Muscle of leg (tissue), 11 donors: ENCODE data around the gene TEX28. TPM values are rescaled to one million over a fixed set of nuclear protein-coding genes. Genes with fewer than 3 reads are reported as not detected.

Source experiments
- DNase-seq: peaks from one replicate; pipeline ENCODE4 v3.0.0; 2013
- H3K27ac ChIP-seq: one replicate; pipeline ENCODE4 v1.5.1; 2013; ENCODE audit warnings: mild to moderate bottlenecking, low read length, control low read depth
- H3K27me3 ChIP-seq: one replicate; pipeline ENCODE4 v1.6.1; 2013; ENCODE audit warnings: low read length; ENCODE audit not compliant: control insufficient read depth, insufficient read depth
- H3K36me3 ChIP-seq: one replicate; pipeline ENCODE4 v1.6.1; 2013; ENCODE audit warnings: low read length; ENCODE audit not compliant: control insufficient read depth, insufficient read depth
- H3K4me1 ChIP-seq: one replicate; pipeline ENCODE4 v1.6.1; 2013; ENCODE audit warnings: low read length; ENCODE audit not compliant: control insufficient read depth, insufficient read depth
- H3K4me3 ChIP-seq: one replicate; pipeline ENCODE4 v1.5.1; 2013; ENCODE audit warnings: low read length, control low read depth
- H3K9me3 ChIP-seq: replicated peaks from 2 replicates; pipeline ENCODE4 v1.6.1; 2013; ENCODE audit warnings: low read depth, low read length; ENCODE audit not compliant: control insufficient read depth
- WGBS: methylation state at CpG from one replicate; pipeline ENCODE4 v1.1.5; 2013; ENCODE audit warnings: missing lambda C conversion rate; ENCODE audit not compliant: insufficient coverage; 5-methylcytosine and 5-hydroxymethylcytosine counted together
- polyA plus RNA-seq, 8 donors: library from polyadenylated mRNA; unstranded; fragments of 120-200 nt; gene quantifications; one replicate each; pipeline versions ENCODE4 v1.2.1 to v1.2.3, GENCODE V29; 2013; ENCODE audit warnings: inconsistent platforms in 1 of 8, low replicate concordance in 1 of 8; ENCODE audit not compliant: insufficient read length in 8 of 8, insufficient read depth in 1 of 8
- total RNA-seq: library from RNA; stranded (reverse); fragments of 120-200 nt; gene quantifications from one replicate; pipeline ENCODE4 v1.2.4, GENCODE V29; 2013

Gene TEX28
- total and polyA plus RNA-seq, 9 donors: not detected

DNA sequence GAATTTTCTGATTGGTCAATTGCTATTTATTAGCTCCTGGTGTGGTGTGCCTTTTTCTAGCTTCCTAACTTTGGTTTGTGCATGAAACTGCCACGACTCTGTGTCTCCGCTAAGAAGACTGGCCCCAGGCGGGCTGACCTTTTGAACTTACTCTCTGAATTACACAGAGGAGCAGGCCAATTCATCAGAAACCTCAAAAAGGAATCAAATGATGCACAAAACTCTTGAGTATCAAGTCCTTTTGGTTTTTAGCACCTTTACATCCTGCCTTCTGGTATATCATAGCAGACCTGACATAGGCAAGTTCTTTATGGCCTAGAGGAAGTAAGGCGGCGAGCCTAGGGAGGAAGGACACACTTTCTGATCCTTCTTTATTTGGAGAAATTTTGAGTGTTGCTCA lies 18.2 kb upstream of the TEX28 start:
- Histone ChIP-seq H3K9me3 (no peaks in the 10 kb centered on the region), H3K4me1 (peaks cover 2% of the 10 kb centered on the region), H3K4me3 (no peak overlapping the region), H3K36me3 (no peaks in the 10 kb centered on the region), H3K27me3 (peaks cover 3% of the 10 kb centered on the region), H3K27ac (no peak overlapping the region)
- no peak for DNase-seq
- WGBS: 76% methylated on average over 3 of the region's 5 CpGs

DNA sequence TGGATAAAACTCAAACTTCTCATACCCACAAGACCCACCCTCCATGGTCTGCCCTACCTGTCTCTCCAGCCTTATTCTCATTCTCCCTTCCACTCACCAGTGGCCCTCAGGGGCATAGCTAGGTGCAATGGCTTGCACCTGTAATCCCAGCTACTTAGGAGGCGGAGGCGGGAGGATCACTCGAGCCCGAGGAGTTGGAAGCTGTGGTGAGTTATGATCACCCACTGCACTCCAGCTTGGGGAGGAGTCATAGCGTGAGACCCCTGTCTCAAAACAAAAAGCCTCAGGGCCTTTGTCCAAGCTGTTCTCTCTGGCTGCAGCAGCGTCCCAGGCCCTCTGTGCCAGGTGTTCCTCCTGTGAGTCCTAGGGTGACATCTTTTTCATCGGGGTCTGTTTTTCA lies 17.2 kb upstream of the TEX28 start:
- Histone ChIP-seq H3K27me3 (peaks cover 3% of the 10 kb centered on the region), H3K36me3 (no peaks in the 10 kb centered on the region), H3K4me3 (no peak overlapping the region), H3K4me1 (no peaks in the 10 kb centered on the region), H3K9me3 (no peaks in the 10 kb centered on the region), H3K27ac (no peak overlapping the region)
- WGBS: 100% methylated on average over 2 of the region's 7 CpGs
- no peak for DNase-seq

DNA sequence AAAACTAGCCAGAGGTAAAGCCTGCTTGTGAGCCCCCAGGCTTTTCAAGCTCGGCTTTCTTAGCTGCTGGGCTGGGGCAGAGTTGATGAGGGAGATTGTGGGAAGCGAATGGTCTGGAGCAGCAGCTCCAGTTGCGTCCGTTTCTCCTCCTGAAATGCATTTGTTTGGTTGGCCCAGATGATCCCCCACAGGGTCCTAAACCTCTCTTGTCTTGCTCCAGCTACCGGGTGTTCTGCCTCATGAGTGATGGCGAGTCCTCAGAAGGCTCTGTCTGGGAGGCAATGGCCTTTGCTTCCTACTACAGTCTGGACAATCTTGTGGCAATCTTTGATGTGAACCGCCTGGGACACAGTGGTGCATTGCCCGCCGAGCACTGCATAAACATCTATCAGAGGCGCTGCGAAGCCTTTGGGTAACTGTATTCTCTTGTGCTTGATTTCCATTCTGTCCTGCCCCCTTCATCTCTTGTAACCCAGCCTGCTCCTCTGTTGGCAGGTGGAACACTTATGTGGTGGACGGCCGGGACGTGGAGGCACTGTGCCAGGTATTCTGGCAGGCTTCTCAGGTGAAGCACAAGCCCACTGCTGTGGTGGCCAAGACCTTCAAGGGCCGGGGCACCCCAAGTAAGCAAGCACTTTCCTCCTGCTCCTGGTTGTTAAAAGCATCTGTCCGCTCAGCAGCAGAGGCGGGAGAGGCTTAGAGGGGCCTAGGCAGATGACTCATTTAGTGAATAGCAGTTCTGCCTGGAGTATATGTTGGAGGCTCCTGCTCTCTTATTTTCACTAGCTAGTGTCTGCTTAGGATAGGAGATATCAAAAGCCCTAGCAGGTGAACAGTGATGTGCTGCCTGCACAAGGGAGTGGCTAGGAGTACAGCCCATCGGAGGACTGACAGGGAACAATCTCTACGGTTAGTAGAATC lies 16.0 kb upstream of the TEX28 start:
- H3K27ac ChIP-seq: no peak overlapping the region
- no peak for DNase-seq
- 69% methylated on average over 13 of the region's 19 CpGs for WGBS

DNA sequence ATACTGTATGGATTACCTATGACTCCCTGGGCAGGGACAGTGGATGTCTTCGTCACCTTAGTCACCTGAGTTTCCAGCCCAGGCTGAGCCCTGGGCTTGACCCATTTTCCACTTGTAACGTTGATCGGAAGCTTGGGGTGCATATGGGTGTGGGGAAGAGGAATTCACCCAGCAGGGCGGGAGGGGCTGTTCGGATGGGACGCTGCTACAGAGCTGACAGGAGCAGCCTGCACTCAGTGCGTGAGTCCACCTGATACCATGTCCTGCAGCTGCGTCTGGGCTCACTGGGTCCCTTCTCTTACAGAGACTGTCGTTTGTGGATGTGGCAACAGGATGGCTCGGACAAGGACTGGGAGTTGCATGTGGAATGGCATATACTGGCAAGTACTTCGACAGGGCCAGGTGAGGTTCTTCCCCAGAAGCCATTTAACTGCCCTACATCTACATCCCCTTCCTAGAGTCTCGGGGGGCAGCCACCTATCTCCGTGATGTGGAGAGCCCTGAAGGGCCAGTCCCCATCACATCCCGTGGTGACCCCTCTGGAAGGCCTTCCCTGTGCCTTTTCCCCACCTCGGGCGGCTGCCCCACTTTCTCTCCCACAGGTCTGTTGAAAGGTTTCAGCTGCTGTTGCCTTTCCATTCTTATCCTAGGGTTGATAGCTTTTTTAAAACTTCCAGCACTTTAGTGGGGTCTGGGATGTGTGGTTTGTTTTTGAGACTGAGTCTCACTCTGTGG lies 14.3 kb upstream of the TEX28 start:
- H3K9me3 ChIP-seq: no peaks in the 10 kb centered on the region
- H3K4me1 ChIP-seq: no peaks in the 10 kb centered on the region
- 75% methylated on average over 9 of the region's 16 CpGs for WGBS
- no peak overlapping the region for H3K27ac ChIP-seq
- no peak overlapping the region for H3K4me3 ChIP-seq
- no peaks in the 10 kb centered on the region for H3K27me3 ChIP-seq
- H3K36me3 ChIP-seq: no peaks in the 10 kb centered on the region
- no peak for DNase-seq

More for the DNA sequence above, 16.0 kb upstream of the TEX28 start:
- Histone ChIP-seq H3K9me3 (no peaks in the 10 kb centered on the region), H3K4me3 (no peak overlapping the region), H3K27me3 (peaks cover 3% of the 10 kb centered on the region), H3K36me3 (no peaks in the 10 kb centered on the region), H3K4me1 (no peaks in the 10 kb centered on the region)

DNA sequence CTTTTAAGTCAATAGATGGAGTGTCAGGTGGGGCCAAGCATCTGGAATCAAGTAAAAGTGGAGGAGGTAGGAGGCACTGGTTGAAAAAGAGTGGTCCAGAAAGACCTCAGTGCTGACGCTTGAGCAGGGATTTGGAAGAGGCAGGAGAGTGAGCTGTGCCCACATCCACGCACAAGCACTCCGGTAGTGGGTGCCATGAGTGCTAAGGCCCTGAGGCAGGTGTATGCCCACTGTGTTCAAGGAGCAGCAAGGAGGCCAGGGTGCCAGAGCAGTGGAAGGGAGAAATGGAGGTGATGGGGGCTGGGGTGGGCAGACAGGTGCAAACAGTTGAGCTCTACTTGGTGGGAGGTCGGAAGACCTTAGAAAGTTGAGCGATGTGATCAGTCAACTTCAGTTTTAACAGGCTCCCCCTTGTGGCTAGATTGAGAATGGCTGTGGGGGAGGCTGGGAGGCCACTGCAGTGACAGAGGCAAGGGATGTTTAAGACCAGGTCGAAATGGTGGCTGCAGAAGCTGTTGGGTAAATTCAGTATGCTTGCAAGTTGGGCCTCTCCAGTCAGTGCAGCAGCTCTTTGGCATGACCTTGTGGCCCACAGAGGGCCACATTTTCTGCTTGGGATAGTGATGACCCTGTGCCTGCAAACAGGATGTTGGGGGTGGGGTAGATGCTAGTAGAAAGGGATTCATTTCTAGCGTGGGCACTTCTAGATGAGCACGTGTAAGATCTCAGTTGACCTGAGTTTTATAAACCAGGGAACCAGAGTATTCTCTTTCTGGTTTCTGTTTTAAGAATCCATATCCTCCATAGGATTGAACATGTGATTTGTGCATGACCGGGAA lies 13.4 kb upstream of the TEX28 start:
- H3K27ac ChIP-seq: no peak overlapping the region
- DNase-seq: peak; percentile 54
- H3K4me1 ChIP-seq: no peaks in the 10 kb centered on the region
- no peaks in the 10 kb centered on the region for H3K27me3 ChIP-seq
- no peaks in the 10 kb centered on the region for H3K36me3 ChIP-seq
- 62% methylated on average over 7 of the region's 9 CpGs for WGBS
- H3K9me3 ChIP-seq: no peaks in the 10 kb centered on the region
- H3K4me3 ChIP-seq: no peak overlapping the region

DNA sequence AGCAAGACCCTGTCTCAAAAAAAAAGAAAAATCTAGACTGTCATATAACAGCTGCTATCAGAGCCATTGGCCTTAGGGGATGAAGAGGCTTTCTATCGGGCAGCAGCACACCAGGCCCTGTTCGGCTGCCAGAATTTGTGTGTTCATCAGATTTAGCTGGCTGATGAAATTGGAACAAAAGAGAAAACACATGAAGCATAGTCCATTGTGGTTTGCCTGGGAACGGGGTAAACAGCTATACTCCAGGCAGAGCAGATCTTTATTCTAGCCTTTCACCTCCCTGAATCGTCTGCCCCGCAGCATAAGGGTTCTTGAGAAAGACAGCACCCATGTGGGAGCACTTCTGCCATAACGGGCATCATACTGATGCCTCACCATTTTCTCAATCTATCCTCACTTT lies 12.3 kb upstream of the TEX28 start:
- Histone ChIP-seq H3K27ac (no peak overlapping the region), H3K27me3 (no peaks in the 10 kb centered on the region), H3K4me3 (no peak overlapping the region), H3K9me3 (no peaks in the 10 kb centered on the region), H3K36me3 (no peaks in the 10 kb centered on the region), H3K4me1 (no peaks in the 10 kb centered on the region)
- 65% methylated on average over 4 of the region's 6 CpGs for WGBS
- peak; percentile 55 for DNase-seq

DNA sequence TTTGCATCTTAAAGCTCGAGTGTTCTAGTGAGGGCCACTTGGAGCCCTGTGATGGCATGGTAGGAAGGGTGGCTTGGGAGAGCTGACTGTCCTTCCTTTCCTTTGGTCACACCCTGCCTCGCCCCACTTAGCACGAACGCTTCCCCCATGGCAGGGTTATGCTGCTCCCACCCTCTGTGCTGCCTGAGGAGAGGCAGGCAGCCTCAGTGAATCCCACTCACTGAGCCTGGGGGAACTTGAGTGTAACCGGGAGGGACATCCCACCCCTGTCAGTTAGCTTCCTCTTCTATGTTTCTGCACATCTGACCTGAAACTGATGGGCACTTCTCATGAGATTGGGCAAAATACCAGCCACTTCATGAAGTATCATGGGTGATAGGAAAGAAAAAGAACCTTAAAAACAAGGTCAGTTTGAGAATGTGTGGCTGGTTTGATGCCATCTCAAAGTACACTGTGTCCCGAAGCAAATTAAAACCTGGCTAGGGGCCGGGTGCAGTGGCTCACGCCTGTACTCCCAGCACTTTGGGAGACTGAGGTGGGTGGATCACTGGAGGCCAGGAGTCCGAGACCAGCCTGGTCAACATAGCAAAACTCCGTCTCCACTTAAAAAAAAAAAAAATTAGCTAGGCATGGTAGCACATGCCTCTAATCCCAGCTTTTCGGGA lies 10.7 kb upstream of the TEX28 start:
- Histone ChIP-seq H3K4me3 (no peak overlapping the region), H3K27ac (no peak overlapping the region), H3K36me3 (no peaks in the 10 kb centered on the region), H3K4me1 (no peaks in the 10 kb centered on the region), H3K9me3 (no peaks in the 10 kb centered on the region), H3K27me3 (no peaks in the 10 kb centered on the region)
- WGBS: 95% methylated on average over 5 of the region's 11 CpGs
- no peak for DNase-seq

DNA sequence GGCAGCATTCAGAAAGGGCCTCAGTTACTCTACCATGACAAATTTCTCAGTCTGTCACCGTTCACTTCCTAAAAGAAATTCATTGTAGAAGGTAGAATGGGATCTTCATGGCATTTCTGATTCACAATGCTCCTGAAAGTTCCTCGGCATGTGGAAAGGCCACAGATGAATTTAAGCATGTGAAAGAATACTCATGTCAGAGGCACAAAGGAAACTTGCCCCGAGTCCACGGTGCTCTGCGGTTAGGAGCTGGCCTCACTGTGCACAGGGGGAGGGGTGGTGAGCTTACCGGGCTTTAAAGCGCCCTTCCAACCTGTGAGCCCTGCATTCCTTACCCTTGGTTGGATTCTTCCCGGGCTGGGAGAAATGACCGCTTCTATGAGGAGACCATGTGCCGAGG lies 9.9 kb upstream of the TEX28 start:
- WGBS: 88% methylated on average over 7 of the region's 10 CpGs
- Histone ChIP-seq H3K27ac (no peak overlapping the region), H3K4me3 (no peak overlapping the region), H3K4me1 (no peaks in the 10 kb centered on the region), H3K9me3 (no peaks in the 10 kb centered on the region), H3K36me3 (no peaks in the 10 kb centered on the region), H3K27me3 (no peaks in the 10 kb centered on the region)
- no peak for DNase-seq

DNA sequence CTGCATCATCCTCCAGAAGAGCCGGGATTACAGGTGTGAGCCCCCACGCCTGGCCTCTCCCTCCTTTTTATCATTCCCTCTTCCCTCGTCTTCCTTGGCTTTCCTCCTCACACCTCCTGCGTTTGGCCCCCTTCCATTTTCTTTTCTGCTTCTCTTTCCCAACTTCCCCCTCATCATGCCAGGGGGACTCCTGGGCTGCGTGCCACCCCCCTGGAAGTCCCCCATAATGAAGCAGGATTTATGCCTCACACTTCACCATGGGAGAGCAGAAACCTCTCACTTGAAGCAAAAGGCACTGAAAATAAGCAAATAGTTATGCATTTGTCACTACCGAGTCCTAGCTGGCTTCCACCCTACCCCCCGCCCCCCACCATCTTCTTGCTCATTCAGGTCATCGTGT lies 8.6 kb upstream of the TEX28 start:
- Histone ChIP-seq H3K27ac (no peak overlapping the region), H3K4me3 (no peak overlapping the region), H3K9me3 (no peaks in the 10 kb centered on the region), H3K36me3 (no peaks in the 10 kb centered on the region), H3K4me1 (no peaks in the 10 kb centered on the region), H3K27me3 (no peaks in the 10 kb centered on the region)
- WGBS: 67% methylated on average over 8 of the region's 8 CpGs
- DNase-seq: no peak
